ENCODE results near the gene GPRC5B.

The GPRC5B gene

GRCh38 chr16:19835196-19835595 is 49.5 kb downstream of the GPRC5B start:
- no peak overlapping the region for H2AK5ac ChIP-seq (ENCODE audit: low read length, severe bottlenecking)
- H3K4ac ChIP-seq (ENCODE audit: low read depth in 1 of 2, low read length in 2 of 2), result no peak overlapping the region
- H2BK120ac ChIP-seq (ENCODE audit: low read depth, low read length), result no peak overlapping the region
- no peak overlapping the region for H2AFZ ChIP-seq (ENCODE audit: low read depth, low read length)
- no peak overlapping the region for H3K18ac ChIP-seq (ENCODE audit: low read depth in 1 of 2, low read length in 2 of 2)
- no peak overlapping the region for H3K27ac ChIP-seq (ENCODE audit: low read length, poor library complexity, severe bottlenecking)
- H3K36me3 ChIP-seq (ENCODE audit: control insufficient read depth in 1 of 2, insufficient read depth in 2 of 2, low read depth in 1 of 2, low read length in 2 of 2), result peaks cover 0 to 5% of the 10 kb centered on the region in 2 experiments
- H2BK12ac ChIP-seq (ENCODE audit: low read length in 2 of 2), result no peak overlapping the region
- H4K8ac ChIP-seq (ENCODE audit: low read length), result no peak overlapping the region
- no peak overlapping the region for H4K91ac ChIP-seq (ENCODE audit: low read length)
- H3K4me3 ChIP-seq (ENCODE audit: insufficient read depth in 1 of 2, low read depth in 1 of 2, low read length in 2 of 2), result no peak overlapping the region
- no peak for DNase-seq
- no peak overlapping the region for H3K23ac ChIP-seq (ENCODE audit: low read length in 2 of 2)
- H3K9me3 ChIP-seq (ENCODE audit: control insufficient read depth, low read length), result no peaks in the 10 kb centered on the region
- no peak overlapping the region for H3K14ac ChIP-seq (ENCODE audit: low read length in 2 of 2)
- no peaks in the 10 kb centered on the region for H3K27me3 ChIP-seq (ENCODE audit: control insufficient read depth in 1 of 2, insufficient read depth in 1 of 2, low read length in 2 of 2)
- H3K4me1 ChIP-seq (ENCODE audit: control insufficient read depth, insufficient read depth, low read depth, low read length), result no peaks in the 10 kb centered on the region
- no peak overlapping the region for H2BK15ac ChIP-seq (ENCODE audit: low read depth, poor library complexity, severe bottlenecking)
- H3K9ac ChIP-seq (ENCODE audit: low read length), result no peak overlapping the region
- H2BK5ac ChIP-seq (ENCODE audit: low read depth, low read length, poor library complexity, severe bottlenecking), result no peak overlapping the region
- H3K4me2 ChIP-seq (ENCODE audit: low read length, poor library complexity, severe bottlenecking), result no peak overlapping the region
- no peaks in the 10 kb centered on the region for H3K79me1 ChIP-seq (replicated peaks; ENCODE audit: low read length, poor library complexity, severe bottlenecking)
- no CpG with 5 or more reads among the region's 3 CpGs for WGBS

DNA sequence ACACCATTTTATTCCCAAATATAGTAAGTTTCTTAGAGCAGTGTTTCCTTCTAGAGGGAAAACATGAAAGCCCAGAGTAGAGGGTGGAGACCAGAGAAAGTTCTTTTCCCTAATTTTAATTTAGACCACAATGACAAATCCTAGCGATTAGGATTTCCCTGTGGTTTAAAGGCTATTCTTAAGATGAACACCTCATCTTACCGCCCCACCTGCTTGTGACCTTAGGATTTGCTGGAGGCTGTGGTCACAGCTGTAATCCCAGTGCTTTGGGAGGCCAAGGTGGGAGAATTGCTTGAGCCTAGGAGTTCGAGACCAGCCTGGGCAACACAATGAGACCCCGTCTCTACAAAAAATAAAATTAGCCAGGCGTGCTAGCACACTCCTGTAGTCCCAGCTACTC is 51.1 kb downstream of the GPRC5B start:
- Histone ChIP-seq H4K91ac (ENCODE audit: low read length) (no peak overlapping the region), H3K27me3 (ENCODE audit: control insufficient read depth in 1 of 2, insufficient read depth in 1 of 2, low read length in 2 of 2) (no peaks in the 10 kb centered on the region), H3K4me2 (ENCODE audit: low read length, poor library complexity, severe bottlenecking) (no peak overlapping the region), H2AK5ac (ENCODE audit: low read length, severe bottlenecking) (no peak overlapping the region), H3K18ac (ENCODE audit: low read depth in 1 of 2, low read length in 2 of 2) (no peak overlapping the region), H3K4ac (ENCODE audit: low read depth in 1 of 2, low read length in 2 of 2) (no peak overlapping the region), H3K27ac (ENCODE audit: low read length, poor library complexity, severe bottlenecking) (no peak overlapping the region), H3K23ac (ENCODE audit: low read length in 2 of 2) (no peak overlapping the region), H3K14ac (ENCODE audit: low read length in 2 of 2) (no peak overlapping the region), H3K9ac (ENCODE audit: low read length) (no peak overlapping the region), H3K4me3 (ENCODE audit: insufficient read depth in 1 of 2, low read depth in 1 of 2, low read length in 2 of 2) (no peak overlapping the region), H3K36me3 (ENCODE audit: control insufficient read depth in 1 of 2, insufficient read depth in 2 of 2, low read depth in 1 of 2, low read length in 2 of 2) (peaks cover 0 to 8% of the 10 kb centered on the region in 2 experiments), H2AFZ (ENCODE audit: low read depth, low read length) (no peak overlapping the region), H2BK15ac (ENCODE audit: low read depth, poor library complexity, severe bottlenecking) (no peak overlapping the region), H2BK120ac (ENCODE audit: low read depth, low read length) (no peak overlapping the region), H3K79me1 (replicated peaks; ENCODE audit: low read length, poor library complexity, severe bottlenecking) (no peaks in the 10 kb centered on the region), H4K8ac (ENCODE audit: low read length) (no peak overlapping the region), H2BK5ac (ENCODE audit: low read depth, low read length, poor library complexity, severe bottlenecking) (no peak overlapping the region), H2BK12ac (ENCODE audit: low read length in 2 of 2) (no peak overlapping the region), H3K9me3 (ENCODE audit: control insufficient read depth, low read length) (no peaks in the 10 kb centered on the region), H3K4me1 (ENCODE audit: control insufficient read depth, insufficient read depth, low read depth, low read length) (no peaks in the 10 kb centered on the region)
- 98% methylated on average over 4 of the region's 5 CpGs for WGBS
- no peak for DNase-seq

DNA sequence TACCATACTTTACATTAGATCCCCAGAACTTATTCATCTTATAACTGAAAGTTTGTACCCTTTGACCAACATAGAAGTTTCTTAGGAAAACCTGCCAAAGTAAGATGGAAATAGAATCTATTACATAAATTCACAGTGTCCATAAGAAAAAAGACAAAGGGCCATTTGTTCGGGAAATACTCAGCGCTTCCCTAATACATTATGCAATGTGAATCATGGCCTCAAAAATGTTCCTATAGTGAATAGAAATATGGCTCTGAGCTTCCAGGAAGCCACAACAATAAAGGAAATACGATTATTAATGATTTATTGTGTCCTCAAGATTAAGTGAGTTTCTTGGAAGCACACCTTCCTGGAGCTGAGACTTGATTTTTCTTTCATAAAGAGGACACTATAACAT is 51.5 kb downstream of the GPRC5B start:
- no peak overlapping the region for H3K27ac ChIP-seq (ENCODE audit: low read length, poor library complexity, severe bottlenecking)
- H4K8ac ChIP-seq (ENCODE audit: low read length), result no peak overlapping the region
- H3K18ac ChIP-seq (ENCODE audit: low read depth in 1 of 2, low read length in 2 of 2), result no peak overlapping the region
- WGBS, result no CpG with 5 or more reads among the region's 3 CpGs
- no peak overlapping the region for H3K4me2 ChIP-seq (ENCODE audit: low read length, poor library complexity, severe bottlenecking)
- no peak overlapping the region for H3K23ac ChIP-seq (ENCODE audit: low read length in 2 of 2)
- no peak overlapping the region for H3K4ac ChIP-seq (ENCODE audit: low read depth in 1 of 2, low read length in 2 of 2)
- H2AK5ac ChIP-seq (ENCODE audit: low read length, severe bottlenecking), result no peak overlapping the region
- no peaks in the 10 kb centered on the region for H3K4me1 ChIP-seq (ENCODE audit: control insufficient read depth, insufficient read depth, low read depth, low read length)
- no peaks in the 10 kb centered on the region for H3K27me3 ChIP-seq (ENCODE audit: control insufficient read depth in 1 of 2, insufficient read depth in 1 of 2, low read length in 2 of 2)
- no peak for DNase-seq
- no peaks in the 10 kb centered on the region for H3K9me3 ChIP-seq (ENCODE audit: control insufficient read depth, low read length)
- H4K91ac ChIP-seq (ENCODE audit: low read length), result no peak overlapping the region
- H2BK120ac ChIP-seq (ENCODE audit: low read depth, low read length), result no peak overlapping the region
- H3K4me3 ChIP-seq (ENCODE audit: insufficient read depth in 1 of 2, low read depth in 1 of 2, low read length in 2 of 2), result no peak overlapping the region
- no peak overlapping the region for H2BK5ac ChIP-seq (ENCODE audit: low read depth, low read length, poor library complexity, severe bottlenecking)
- peaks cover 0 to 8% of the 10 kb centered on the region in 2 experiments for H3K36me3 ChIP-seq (ENCODE audit: control insufficient read depth in 1 of 2, insufficient read depth in 2 of 2, low read depth in 1 of 2, low read length in 2 of 2)
- no peaks in the 10 kb centered on the region for H3K79me1 ChIP-seq (replicated peaks; ENCODE audit: low read length, poor library complexity, severe bottlenecking)
- H2AFZ ChIP-seq (ENCODE audit: low read depth, low read length), result no peak overlapping the region
- no peak overlapping the region for H3K14ac ChIP-seq (ENCODE audit: low read length in 2 of 2)
- H2BK15ac ChIP-seq (ENCODE audit: low read depth, poor library complexity, severe bottlenecking), result no peak overlapping the region
- no peak overlapping the region for H2BK12ac ChIP-seq (ENCODE audit: low read length in 2 of 2)
- H3K9ac ChIP-seq (ENCODE audit: low read length), result no peak overlapping the region

DNA sequence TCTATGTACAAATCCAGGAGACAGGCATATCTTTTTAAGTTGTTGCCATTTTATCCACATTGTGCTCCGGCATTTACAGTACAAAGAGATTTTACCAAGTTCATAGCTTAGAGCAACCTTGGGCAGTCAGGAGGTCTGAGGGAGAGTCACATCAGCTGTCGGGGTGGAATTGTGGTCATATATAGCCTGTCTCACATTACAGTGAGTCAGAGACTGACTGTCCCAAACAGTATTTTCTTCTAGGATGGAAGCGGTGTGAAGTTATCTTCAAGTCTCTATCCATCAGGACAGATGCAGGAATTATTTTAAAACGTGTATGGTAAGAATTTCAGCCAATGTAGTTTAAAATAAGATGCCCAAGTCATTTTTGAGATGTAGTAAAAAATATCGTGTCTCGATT is 53.0 kb downstream of the GPRC5B start:
- H3K18ac ChIP-seq (ENCODE audit: low read depth in 1 of 2, low read length in 2 of 2), result no peak overlapping the region
- no peak overlapping the region for H2AFZ ChIP-seq (ENCODE audit: low read depth, low read length)
- H3K14ac ChIP-seq (ENCODE audit: low read length in 2 of 2), result no peak overlapping the region
- H3K9ac ChIP-seq (ENCODE audit: low read length), result peak overlapping the region; percentile 31
- no peaks in the 10 kb centered on the region for H3K4me1 ChIP-seq (ENCODE audit: control insufficient read depth, insufficient read depth, low read depth, low read length)
- H4K91ac ChIP-seq (ENCODE audit: low read length), result no peak overlapping the region
- no peak overlapping the region for H3K23ac ChIP-seq (ENCODE audit: low read length in 2 of 2)
- no peak overlapping the region for H3K4me3 ChIP-seq (ENCODE audit: insufficient read depth in 1 of 2, low read depth in 1 of 2, low read length in 2 of 2)
- H2AK5ac ChIP-seq (ENCODE audit: low read length, severe bottlenecking), result no peak overlapping the region
- no peak overlapping the region for H2BK15ac ChIP-seq (ENCODE audit: low read depth, poor library complexity, severe bottlenecking)
- no peak overlapping the region for H3K4ac ChIP-seq (ENCODE audit: low read depth in 1 of 2, low read length in 2 of 2)
- H2BK5ac ChIP-seq (ENCODE audit: low read depth, low read length, poor library complexity, severe bottlenecking), result no peak overlapping the region
- H3K27ac ChIP-seq (ENCODE audit: low read length, poor library complexity, severe bottlenecking), result no peak overlapping the region
- H3K36me3 ChIP-seq (ENCODE audit: control insufficient read depth in 1 of 2, insufficient read depth in 2 of 2, low read depth in 1 of 2, low read length in 2 of 2), result peaks cover 8 to 9% of the 10 kb centered on the region in 2 experiments
- DNase-seq, result peak; percentile 83
- H3K9me3 ChIP-seq (ENCODE audit: control insufficient read depth, low read length), result no peaks in the 10 kb centered on the region
- no peak overlapping the region for H3K4me2 ChIP-seq (ENCODE audit: low read length, poor library complexity, severe bottlenecking)
- no peak overlapping the region for H2BK120ac ChIP-seq (ENCODE audit: low read depth, low read length)
- no peaks in the 10 kb centered on the region for H3K79me1 ChIP-seq (replicated peaks; ENCODE audit: low read length, poor library complexity, severe bottlenecking)
- H4K8ac ChIP-seq (ENCODE audit: low read length), result no peak overlapping the region
- no peaks in the 10 kb centered on the region for H3K27me3 ChIP-seq (ENCODE audit: control insufficient read depth in 1 of 2, insufficient read depth in 1 of 2, low read length in 2 of 2)
- no peak overlapping the region for H2BK12ac ChIP-seq (ENCODE audit: low read length in 2 of 2)
- 50% methylated on average over 4 of the region's 6 CpGs for WGBS
